Aorta (tissue), 5 donors: ENCODE measurements around the gene THAP3. TPM values are rescaled to one million over a fixed set of nuclear protein-coding genes. Genes with fewer than 3 reads are reported as not detected.
A peak's percentile ranks its signal among the peaks of the same experiment; 100 is the strongest.
"Not testable (repeated sequence)": the region's sequence is repeated elsewhere in the genome, so short reads cannot be mapped to it uniquely, and the experiment has no call there.

ENCODE experiments used
- ATAC-seq: fragments of 200-7000 bp; cut with Tn5 transposase; one replicate; pipeline ENCODE4 v1.9.1; 2022; ENCODE audit warnings: moderate library complexity; ENCODE audit not compliant: low FRiP score
- DNase-seq, 2 donors: peaks; one replicate each; pipeline ENCODE4 v3.0.0-alpha.2; 2020
- H3K27ac ChIP-seq, 2 donors: one replicate each; pipeline ENCODE4 v1.5.1; 2013; ENCODE audit warnings: low read length in 2 of 2, mild to moderate bottlenecking in 2 of 2, moderate library complexity in 2 of 2, control low read depth in 1 of 2, inconsistent platforms in 1 of 2, low read depth in 1 of 2
- H3K27me3 ChIP-seq, 2 donors: one replicate each; pipeline ENCODE4 v1.6.1; 2013; ENCODE audit warnings: control low read depth in 1 of 2, low read length in 1 of 2, mild to moderate bottlenecking in 1 of 2, moderate library complexity in 1 of 2; ENCODE audit not compliant: insufficient read depth in 2 of 2, control insufficient read depth in 1 of 2
- H3K36me3 ChIP-seq, 2 donors: one replicate each; pipeline ENCODE4 v1.6.1; 2013; ENCODE audit warnings: control low read depth in 1 of 2, low read length in 1 of 2, mild to moderate bottlenecking in 1 of 2; ENCODE audit not compliant: insufficient read depth in 2 of 2, control insufficient read depth in 1 of 2
- H3K4me1 ChIP-seq, 2 donors: one replicate each; pipeline ENCODE4 v1.6.1; 2013; ENCODE audit warnings: low read length in 2 of 2, control low read depth in 1 of 2, mild to moderate bottlenecking in 1 of 2, moderate library complexity in 1 of 2; ENCODE audit not compliant: insufficient read depth in 2 of 2, control insufficient read depth in 1 of 2
- H3K4me3 ChIP-seq, 2 donors: one replicate each; pipeline ENCODE4 v1.5.1; 2013; ENCODE audit warnings: low read length in 2 of 2, control low read depth in 1 of 2, mild to moderate bottlenecking in 1 of 2
- H3K9me3 ChIP-seq: one replicate; pipeline ENCODE4 v1.6.1; 2013; ENCODE audit warnings: mild to moderate bottlenecking, low read length; ENCODE audit not compliant: control insufficient read depth
- WGBS, 2 donors: extraction: QIAGEN DNeasy Blood & Tissue Kit; methylation state at CpG; one replicate each; pipeline ENCODE4 v1.1.7; 2013; 5-methylcytosine and 5-hydroxymethylcytosine counted together
- intact Hi-C, 2 donors: fragments of 100-400 bp; cut with DNase I; formaldehyde crosslinking; loops; one replicate each; pipeline versions ENCODE4 v1.14.2 to v1.15.0; 2022
- polyA plus RNA-seq, 2 donors: library from polyadenylated mRNA; stranded (reverse); fragments of 200-250 nt; gene quantifications; one replicate each; pipeline ENCODE4 v1.2.3, GENCODE V29; 2013
- total RNA-seq, 2 donors: library from RNA; stranded (reverse); fragmentation: NEBNext Ultra II Directional; extraction: Animal tissue kit (Norgen Biotek cat#: 25700); gene quantifications; one replicate each; pipeline ENCODE4 v1.2.1, GENCODE V29; 2021
- donor health status: healthy with polysubstance abuse.
- donor health status: Bipolar disorder and iron deficiency.
- donor health status: DM: no; HTN: no; CAD: no.
- donor health status: DM: no; HTN: no; CAD: no.
- donor health status: DM: yes; HTN: yes; CAD: no.

The THAP3 gene
- total and polyA plus RNA-seq, 4 donors = 11.0 to 44.1 (median 21.0) TPM

DNA sequence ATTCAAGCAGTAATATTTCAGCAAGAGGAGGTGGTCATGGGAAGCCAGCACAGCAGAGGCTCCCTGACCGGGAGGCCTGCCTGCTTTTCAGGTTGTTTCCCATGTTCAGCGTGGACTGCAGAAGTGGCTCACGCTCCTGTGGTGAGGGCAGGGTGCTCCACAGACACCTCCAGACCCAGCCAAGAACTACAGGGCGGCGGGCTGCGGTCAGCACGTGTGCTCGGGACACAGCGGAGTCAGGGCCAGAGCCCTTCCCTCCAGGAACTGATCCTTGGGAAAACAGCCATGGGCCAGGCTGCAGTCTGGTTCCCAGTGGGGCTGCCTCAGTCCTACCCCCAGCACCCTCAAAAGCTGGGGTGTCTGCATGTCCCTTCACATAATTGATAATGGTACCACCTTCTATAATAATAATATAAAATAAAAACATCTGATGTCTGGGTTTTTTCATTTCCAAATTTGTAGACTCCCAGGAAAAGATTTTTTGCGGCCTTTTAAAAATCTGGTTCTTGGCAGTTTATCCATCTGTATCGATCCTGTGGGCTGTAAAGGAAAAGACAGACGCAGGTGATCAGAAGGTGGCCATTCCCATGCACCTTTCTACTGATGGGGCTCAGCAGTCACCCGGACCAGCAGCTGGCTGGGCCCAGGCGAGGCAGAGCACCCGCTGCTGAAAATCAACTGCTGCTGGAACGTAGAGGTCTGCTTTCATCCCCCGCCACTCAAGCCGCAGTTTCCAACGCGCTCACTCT lies 10.7 kb downstream of the THAP3 start:
- WGBS, 2 donors = 74% methylated on average over 20 of the region's 20 CpGs
- Histone ChIP-seq H3K9me3 (no peaks in the 10 kb centered on the region), H3K27me3 (no peaks in the 10 kb centered on the region), H3K4me1 (no peaks in the 10 kb centered on the region), H3K27ac (no peak overlapping the region), H3K4me3 (no peak overlapping the region), H3K36me3 (peaks cover 0 to 6% of the 10 kb centered on the region in 2 donors)
- ATAC-seq (no peak), DNase-seq (no peak)
- intact Hi-C loops = no loop called here

DNA sequence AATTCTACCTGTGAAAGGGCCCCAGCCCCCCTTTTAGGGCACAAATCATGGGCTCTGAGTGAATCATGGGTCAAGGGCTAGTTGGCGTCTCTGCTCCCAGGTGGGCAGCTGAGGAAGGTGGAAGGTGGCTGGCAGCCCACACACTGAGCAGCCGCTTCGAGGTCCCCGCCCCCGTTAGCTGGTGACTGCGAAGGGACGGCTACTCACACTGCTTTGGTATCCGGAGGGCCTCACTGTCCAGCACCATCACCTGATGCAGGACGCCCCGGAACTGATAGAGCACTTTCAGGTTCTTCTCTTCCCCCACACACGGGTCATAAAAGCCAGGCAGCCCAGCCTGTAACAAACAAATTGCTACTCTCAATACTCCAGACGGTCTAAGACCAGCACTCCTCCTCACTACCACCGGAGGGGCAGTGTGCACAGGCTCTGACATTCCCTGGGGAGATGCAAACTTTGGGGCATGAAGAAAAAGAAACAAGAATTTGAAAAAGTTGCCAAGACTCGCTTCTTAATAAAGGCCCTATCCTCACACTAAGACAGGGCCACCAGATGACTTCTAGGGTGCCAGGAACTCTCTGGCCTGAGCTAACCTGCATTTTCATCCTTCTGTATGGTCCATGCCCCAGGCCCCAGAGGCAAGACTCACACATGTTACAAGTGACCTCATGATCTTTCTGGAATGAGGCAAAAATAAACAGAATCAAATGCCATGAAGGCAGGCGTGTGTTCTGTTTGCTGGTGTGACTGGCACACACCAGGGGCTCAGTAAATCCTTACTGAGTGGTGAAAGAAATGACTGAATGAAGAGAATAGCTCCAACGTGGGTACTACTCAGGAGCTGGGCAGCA lies 11.5 kb downstream of the THAP3 start:
- H3K9me3 ChIP-seq = no peaks in the 10 kb centered on the region
- H3K36me3 ChIP-seq = peaks cover 0 to 6% of the 10 kb centered on the region in 2 donors
- no peak for DNase-seq
- peak overlapping the region in 1 of 2 donors; percentile 10 for H3K27ac ChIP-seq
- no peak overlapping the region for H3K4me3 ChIP-seq
- ATAC-seq = no peak
- no peaks in the 10 kb centered on the region for H3K27me3 ChIP-seq
- intact Hi-C loops = no loop called here
- 61 to 64% methylated on average over 16 of the region's 16 CpGs for WGBS, 2 donors
- no peaks in the 10 kb centered on the region for H3K4me1 ChIP-seq

GRCh38 chr1:6636778-6637177 lies 12.1 kb downstream of the THAP3 start:
- H3K9me3 ChIP-seq, H3K27me3 ChIP-seq, H3K36me3 ChIP-seq, intact Hi-C loops, H3K4me1 ChIP-seq, DNase-seq, ATAC-seq, H3K4me3 ChIP-seq, H3K27ac ChIP-seq: not testable (repeated sequence)
- 87 to 96% methylated on average over 6 of the region's 6 CpGs for WGBS, 2 donors

- peak overlapping the region in 1 of 2 donors; percentile 7 for H3K27ac ChIP-seq
- H3K36me3 ChIP-seq = peaks cover 0 to 3% of the 10 kb centered on the region in 2 donors
- WGBS, 2 donors = 62% methylated on average over 9 of the region's 9 CpGs
- intact Hi-C loops = no loop called here
- H3K9me3 ChIP-seq = no peaks in the 10 kb centered on the region
- H3K4me1 ChIP-seq = no peaks in the 10 kb centered on the region
- H3K27me3 ChIP-seq = no peaks in the 10 kb centered on the region
- H3K4me3 ChIP-seq = no peak overlapping the region
- ATAC-seq = peak; percentile 23
- no peak for DNase-seq
Observed at GRCh38 chr1:6637770-6638169, 13.1 kb downstream of the THAP3 start.

DNA sequence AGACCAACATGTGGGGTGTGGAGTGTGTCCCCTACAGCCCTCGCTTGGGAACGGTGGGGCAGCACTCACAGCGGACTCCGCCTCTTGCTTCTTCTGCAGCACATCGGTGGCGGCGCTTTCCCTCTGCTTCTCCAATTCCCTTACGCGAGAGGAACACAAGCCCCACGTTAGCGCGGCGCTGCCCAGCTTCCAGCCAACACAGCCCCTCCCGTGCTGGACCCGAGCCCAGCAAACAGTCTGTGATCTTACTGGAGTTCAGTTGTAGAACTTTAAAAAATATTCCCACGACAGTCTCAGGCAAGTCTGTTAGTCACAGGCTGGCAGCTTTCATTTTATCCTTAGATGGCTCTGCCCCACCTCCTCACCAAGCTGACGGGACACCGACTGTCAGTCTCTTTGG lies 13.6 kb downstream of the THAP3 start:
- Histone ChIP-seq H3K27ac (peak overlapping the region in 1 of 2 donors; percentile 7), H3K4me3 (no peak overlapping the region), H3K4me1 (no peaks in the 10 kb centered on the region), H3K36me3 (peaks cover 0 to 2% of the 10 kb centered on the region in 2 donors), H3K9me3 (no peaks in the 10 kb centered on the region), H3K27me3 (no peaks in the 10 kb centered on the region)
- peak; percentile 94 to 97 for DNase-seq
- peak; percentile 88 for ATAC-seq
- intact Hi-C loops = no loop called here
- WGBS, 2 donors = 9 to 16% methylated on average over 18 of the region's 18 CpGs

DNA sequence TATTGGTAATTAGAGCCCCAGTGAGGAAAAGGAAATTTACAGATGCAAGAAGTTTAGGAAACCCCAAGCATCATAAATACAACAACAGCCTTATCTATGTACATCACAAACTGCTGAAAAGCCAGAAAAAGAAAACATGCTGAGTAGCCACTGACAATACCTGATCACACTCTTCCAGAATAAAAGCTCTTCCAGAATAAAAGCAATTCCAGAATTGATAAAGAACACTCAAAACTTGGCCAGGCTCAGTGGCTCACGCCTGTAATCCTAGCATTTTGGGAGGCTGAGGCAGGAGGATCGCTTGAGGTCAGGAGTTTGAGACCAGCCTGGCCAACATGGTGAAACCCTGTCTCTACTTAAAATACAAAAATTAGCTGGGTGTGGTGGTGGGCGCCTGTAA lies 16.2 kb downstream of the THAP3 start:
- WGBS, 2 donors = 88 to 98% methylated on average over 3 of the region's 3 CpGs
- H3K27me3 ChIP-seq, DNase-seq, ATAC-seq, H3K4me1 ChIP-seq, H3K36me3 ChIP-seq, H3K4me3 ChIP-seq, H3K27ac ChIP-seq, H3K9me3 ChIP-seq: not testable (repeated sequence)
- intact Hi-C loops = loop anchor here in 1 of 2 donors (10.0 kb wide), 1 partner anchor 86 kb away; the partner anchor contains the start of genes NOL9 and TAS1R1

DNA sequence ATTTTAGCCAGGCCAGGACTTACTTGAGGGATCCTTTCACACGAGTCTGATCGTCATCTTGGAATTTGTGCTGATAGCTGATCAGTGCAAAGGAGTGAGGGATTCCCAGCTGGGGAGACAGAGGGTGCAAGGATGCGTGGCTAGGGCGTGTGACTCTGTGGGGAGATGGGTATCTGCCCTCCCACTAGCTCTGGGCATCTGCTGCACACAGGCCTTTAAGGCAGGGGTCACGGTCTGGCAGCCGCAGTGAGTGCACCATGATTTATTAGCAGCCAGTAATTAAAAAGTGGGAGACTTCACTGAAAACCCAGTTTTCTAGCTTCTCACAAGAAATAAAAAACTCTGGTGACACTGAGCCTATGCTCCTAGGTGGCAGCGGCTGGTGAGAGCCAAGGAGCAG lies 20.4 kb downstream of the THAP3 start:
- Histone ChIP-seq H3K4me3 (no peak overlapping the region), H3K27me3 (no peaks in the 10 kb centered on the region), H3K9me3 (no peaks in the 10 kb centered on the region), H3K27ac (no peak overlapping the region), H3K4me1 (no peaks in the 10 kb centered on the region), H3K36me3 (no peaks in the 10 kb centered on the region)
- WGBS, 2 donors = 92% methylated on average over 7 of the region's 7 CpGs
- intact Hi-C loops = loop anchor here (2.0 to 10.0 kb wide), 3 partner anchors 90 to 158 kb away; partner anchors contain the start of genes NOL9 (in 1 of the 2) and TAS1R1 (in 1 of the 2)
- DNase-seq = peak in 1 of 2 donors; percentile 3
- ATAC-seq = no peak

DNA sequence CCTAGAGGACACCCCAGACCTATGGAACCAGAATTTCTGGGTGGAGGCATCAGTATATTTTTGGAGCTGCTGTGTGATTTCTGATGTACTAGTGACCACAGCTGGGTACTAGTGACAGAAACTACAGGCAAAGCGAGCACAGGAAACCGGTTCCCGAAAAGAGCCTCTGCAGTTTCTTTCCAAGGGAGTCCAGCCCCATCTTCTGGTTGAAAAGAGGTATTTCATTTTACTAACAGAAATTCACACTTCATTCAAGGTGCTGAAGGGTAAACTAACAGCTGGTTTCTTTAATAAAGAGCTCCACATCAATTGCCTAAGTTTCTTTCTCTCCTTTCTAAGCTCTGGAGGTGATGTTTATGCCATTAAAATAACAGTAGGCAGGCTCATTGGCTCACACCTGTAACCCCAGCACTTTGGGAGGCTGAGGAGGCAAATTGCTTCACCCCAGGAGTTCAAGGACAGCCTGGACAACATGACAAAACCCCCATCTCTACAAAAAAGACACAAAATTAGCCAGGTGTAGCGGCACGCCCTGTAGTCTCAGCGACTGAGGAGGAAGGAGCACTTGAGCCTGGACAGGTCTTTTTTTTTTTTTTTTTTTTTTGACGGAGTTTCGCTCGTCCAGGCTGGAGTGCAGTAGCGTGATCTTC lies 22.0 kb downstream of the THAP3 start:
- Histone ChIP-seq H3K4me1 (no peaks in the 10 kb centered on the region), H3K36me3 (no peaks in the 10 kb centered on the region), H3K27me3 (no peaks in the 10 kb centered on the region), H3K9me3 (no peaks in the 10 kb centered on the region), H3K27ac (no peak overlapping the region), H3K4me3 (no peak overlapping the region)
- intact Hi-C loops = loop anchor here (2.0 to 10.0 kb wide), 3 partner anchors 92 to 159 kb away; partner anchors contain the start of genes NOL9 (in 2 of the 2) and TAS1R1 (in 2 of the 2)
- no peak for DNase-seq
- 49 to 50% methylated on average over 9 to 10 of the region's 10 CpGs for WGBS, 2 donors
- peak; percentile 72 for ATAC-seq
